Amygdala (tissue), 56 donors: ENCODE data around the gene PRR16.
A peak's percentile ranks its signal among the peaks of the same experiment; 100 is the strongest.
"Not testable (repeated sequence)": the region's sequence is repeated elsewhere in the genome, so short reads cannot be mapped to it uniquely, and the experiment has no call there.

Experiments
- DNase-seq, 56 donors: peaks; one replicate each; lab custom pipeline; 2025; lab: John Stamatoyannopoulos, UW

The PRR16 gene

DNA sequence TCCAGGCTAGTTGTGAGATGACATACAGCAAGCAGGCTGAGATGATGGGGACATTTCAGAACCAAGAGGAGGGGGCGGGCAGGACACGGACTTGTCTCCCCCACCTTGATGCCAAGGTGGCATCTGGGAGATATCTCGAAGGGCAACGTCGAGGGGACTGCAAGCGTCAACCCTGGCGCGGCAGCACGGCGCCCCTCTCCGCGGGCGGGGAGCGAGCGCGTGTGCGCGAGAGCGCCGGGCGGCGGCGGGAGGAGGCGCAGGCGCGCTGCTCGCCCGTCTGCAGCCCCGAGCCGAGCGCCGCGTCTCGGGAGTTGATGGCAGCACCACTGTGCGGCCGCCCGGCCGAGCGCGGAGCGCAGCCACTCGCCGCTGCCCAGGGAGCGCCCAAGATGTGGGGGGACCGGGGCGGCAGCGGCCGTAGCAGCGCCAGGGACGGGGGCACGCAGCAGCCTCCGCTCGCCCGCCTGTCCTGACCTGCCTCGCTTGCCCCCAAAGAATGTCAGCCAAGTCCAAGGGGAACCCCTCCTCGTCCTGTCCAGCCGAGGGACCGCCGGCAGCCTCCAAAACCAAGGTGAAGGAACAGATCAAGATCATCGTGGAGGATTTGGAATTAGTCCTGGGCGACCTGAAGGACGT, at the start of gene PRR16:
Gene PRR16, plus strand, starts transcription at position 310 of the 636 bp plus-strand sequence.
- DNase-seq: peak in 33 of 56 donors; percentile 1 to 65 (median 35)

- no peak for DNase-seq
These were observed 48.1 kb upstream of the PRR16 start for GRCh38 chr5:120415985-120416384.

GRCh38 chr5:120419127-120419526, 45.0 kb upstream of the PRR16 start:
- DNase-seq: no peak

DNA sequence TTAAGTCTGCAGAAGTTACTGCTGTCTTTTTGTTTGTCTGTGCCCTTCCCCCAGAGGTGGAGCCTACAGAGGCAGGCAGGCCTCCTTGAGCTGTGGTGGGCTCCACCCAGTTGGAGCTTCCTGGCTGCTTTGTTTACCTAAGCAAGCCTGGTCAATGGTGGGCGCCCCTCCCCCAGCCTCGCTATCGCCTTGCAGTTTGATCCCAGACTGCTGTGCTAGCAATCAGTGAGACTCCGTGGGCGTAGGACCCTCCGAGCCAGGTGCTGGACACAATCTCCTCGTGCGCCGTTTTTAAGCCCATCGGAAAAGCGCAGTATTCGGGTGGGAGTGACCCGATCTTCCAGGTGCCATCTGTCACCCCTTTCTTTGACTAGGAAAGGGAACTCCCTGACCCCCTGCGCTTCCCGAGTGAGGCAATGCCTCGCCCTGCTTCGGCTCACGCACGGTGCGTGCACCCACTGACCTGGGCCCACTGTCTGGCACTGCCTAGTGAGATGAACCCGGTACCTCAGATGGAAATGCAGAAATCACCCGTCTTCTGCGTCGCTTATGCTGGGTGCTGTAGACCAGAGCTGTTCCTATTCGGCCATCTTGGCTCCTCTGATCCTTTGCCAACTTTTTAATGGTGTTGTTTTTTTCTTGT, 37.3 kb upstream of the PRR16 start:
- not testable (repeated sequence) for DNase-seq

DNA sequence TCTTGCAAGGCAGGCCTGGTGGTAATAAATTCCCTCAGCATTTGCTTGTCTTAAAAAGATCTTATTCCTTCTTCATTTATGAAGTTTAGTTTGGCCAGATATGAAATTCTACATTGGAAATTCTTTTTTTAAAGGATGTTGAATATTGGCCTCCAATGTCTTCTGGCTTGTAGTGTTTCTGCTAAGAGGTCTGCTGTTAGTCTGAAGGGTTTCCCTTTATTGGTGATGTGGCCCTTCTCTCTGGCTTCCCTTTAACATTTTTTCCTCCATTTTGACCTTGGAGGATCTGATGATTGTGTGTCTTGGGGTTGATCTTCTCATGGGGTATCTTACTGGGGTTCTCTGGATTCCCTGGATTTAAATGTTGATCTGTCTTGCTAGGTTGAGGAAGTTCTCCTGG, 33.5 kb upstream of the PRR16 start:
- no peak for DNase-seq

- no peak for DNase-seq
These were observed 31.2 kb upstream of the PRR16 start for GRCh38 chr5:120432861-120433260.

GRCh38 chr5:120435129-120435528, 29.0 kb upstream of the PRR16 start:
- no peak for DNase-seq

GRCh38 chr5:120436996-120437395, 27.1 kb upstream of the PRR16 start:
- no peak for DNase-seq

DNA sequence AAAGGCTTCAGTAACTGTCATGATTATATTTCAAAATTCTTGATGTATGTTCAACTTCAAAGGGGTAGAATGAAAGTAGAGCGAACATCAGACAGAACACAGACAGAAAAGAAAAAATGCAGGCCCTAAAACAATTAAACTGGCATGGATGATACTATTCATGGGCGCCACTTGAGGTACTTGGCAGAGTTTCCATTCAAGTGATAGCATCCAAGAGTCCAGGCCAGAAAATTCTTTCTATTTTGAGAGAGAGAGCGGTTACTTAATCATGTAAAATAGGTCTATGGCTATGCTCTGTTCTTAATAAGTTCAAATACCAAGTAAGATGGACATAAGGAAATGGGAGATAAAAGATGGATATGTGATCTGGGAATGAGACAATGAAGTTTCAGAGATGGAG, 21.4 kb upstream of the PRR16 start:
- DNase-seq: no peak

DNA sequence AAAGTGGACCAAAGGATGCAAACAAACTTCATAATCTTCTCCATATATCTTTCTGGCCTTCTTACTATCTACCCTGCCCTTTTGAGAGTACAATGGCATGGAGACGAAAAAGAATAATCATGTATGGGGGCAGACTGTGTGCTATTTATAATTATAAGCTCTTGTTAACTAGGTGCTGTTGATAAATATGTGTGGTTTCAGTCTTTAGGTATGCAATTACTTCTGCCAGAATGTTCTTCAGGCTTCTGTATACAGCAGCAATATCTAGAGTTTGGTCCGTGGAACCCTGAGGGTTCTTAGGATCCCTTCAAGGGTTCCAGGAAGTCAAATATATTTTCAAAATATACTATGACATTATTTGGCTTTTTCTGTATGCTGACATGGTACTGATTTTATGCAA, 20.5 kb upstream of the PRR16 start:
- no peak for DNase-seq

DNA sequence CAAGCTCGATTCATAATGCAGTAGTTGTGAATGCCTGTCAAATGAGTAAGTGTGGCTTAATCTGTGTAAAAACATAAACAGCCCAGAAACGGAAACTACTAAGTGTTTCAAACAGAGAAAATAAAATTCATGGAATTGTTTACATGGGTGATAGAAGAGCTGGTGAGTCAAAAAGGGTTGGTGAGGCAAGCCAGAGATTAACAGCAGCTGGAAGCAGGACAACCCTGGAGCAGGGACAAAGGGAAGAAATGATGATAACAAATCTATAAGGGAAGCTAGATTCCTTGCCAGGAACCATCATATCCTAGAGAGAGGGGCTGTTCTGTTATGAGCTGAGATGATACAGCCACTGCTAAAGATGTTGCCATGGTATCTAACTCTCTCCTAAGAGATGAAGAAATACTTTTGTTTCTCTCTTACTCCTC, 18.0 kb upstream of the PRR16 start:
- DNase-seq: no peak

DNA sequence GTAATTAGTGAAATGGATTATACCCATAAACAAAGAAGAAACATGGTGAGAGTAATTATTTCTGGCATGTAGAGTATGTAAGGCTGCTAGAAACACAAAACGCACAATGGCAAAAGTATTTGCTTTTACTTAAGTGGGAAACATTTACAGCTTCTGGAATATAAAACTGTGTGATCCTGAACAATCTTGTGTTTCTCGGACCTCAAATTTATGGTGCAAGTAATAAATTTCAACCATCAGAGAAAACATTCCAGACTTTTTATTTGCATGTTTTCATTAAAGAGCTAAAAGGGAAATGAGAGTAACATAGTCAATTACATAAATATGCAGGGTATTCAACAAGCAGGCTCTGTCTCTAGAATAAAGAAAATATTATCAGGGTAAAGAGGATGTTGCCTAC, 17.2 kb upstream of the PRR16 start:
- DNase-seq: no peak

GRCh38 chr5:120447706-120448239, 16.3 kb upstream of the PRR16 start:
- no peak for DNase-seq

GRCh38 chr5:120449501-120449900, 14.6 kb upstream of the PRR16 start:
- no peak for DNase-seq

DNA sequence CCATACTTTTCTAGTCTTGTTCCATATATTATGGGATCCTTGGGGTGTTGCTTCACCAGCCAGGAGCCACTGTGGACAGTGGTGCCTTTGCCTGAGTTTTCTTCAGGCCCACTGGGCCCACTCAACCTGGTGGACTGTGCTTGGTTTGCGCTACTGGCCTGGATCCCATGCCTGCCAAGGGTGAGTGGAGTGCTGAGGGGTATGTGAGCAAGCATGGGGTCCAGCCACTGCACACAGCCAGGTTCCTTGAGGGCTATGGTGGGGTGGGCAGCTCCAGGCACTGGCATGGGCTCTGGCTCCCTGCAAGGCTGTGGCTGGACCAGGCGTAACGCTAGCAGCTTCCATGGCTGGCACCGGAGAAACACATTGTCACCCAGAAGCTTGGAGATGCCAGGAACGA, 13.2 kb upstream of the PRR16 start:
- DNase-seq: no peak

GRCh38 chr5:120451445-120451844, 12.7 kb upstream of the PRR16 start:
- DNase-seq: no peak

GRCh38 chr5:120452471-120452870, 11.6 kb upstream of the PRR16 start:
- DNase-seq: no peak

DNA sequence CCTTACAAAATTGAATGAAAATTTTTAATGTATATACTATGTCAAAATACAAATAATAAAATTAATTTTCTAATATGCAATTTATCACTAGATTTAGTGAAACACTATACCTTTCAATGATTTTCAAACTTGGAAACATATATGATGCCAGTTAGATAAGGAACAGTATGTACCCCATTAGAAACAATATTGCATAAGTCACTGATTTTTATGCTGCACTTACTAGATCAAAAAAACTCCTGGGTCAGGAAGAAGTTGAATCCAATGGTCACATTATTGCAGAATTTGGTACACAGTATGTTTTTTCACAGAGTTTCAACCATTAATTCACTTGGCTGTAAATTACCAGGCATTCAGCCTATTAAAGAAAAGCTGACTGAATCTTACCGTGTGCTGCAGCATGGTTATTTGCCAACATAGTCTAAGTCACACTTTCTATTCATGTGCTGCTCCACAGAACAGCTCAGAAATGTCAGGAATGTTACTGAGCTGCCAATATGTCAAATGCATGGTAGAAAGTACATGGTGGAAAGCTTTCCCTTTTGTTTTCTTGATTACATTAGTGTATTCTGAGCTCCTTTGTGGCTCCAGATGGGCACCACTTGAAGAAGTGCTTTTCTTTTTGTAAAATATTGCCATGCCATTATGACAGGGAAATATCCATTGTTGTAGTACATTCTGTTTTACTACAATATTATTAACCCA, 9.9 kb upstream of the PRR16 start:
- no peak for DNase-seq

DNA sequence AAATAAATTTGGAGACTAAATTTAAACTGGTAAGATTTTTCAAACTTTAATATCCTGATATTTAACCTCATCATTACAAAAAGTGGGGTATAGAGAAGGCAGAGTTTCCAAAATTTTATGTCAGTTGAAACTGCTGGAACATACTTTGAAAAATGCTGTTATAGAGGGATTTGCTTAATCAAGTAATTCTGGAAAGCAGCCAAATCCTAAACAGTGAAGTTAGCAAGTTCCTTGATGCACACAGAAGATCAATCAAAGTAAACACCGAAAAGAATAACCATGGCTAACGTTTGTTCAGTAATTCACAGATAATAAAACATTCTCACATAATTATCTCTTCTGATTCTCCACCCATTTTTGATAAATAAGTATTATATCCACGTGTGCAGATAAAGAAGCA, 8.1 kb upstream of the PRR16 start:
- DNase-seq: no peak

DNA sequence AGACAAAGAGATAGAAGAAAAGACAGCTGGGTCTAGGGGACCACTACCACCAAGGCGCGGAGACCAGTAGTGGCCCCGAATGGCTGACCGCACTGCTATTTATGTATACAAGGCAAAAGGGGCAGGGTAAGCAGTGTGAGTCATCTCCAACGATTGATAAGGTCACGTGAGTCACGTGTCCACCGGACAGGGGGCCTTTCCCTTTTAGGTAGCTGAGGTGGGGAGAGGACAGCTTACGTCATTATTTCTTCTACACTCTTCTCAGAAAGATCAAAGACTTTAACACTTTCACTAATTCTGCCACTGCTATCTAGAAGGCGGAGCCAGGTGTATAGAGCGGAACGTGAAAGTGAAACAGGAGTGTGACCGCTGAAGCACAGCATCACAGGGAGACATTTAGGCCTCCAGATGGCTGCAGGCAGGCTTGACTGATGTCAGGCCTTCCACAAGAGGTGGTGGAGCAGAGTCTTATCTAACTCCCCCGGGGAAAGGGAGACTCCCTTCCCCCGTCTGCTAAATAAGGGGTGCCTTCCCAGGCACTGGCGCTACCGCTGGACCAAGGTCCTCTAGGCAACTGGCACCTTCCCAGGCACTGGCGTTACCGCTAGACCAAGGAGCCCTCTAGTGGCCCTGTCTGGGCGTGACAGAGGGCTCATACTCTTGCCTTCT, 6.1 kb upstream of the PRR16 start:
- DNase-seq: peak in 22 of 56 donors; percentile 1 to 64 (median 24)

- not testable (repeated sequence) for DNase-seq
These were observed 5.6 kb upstream of the PRR16 start for GRCh38 chr5:120458508-120458847.
